ENCODE data around the gene VANGL2.

The VANGL2 gene

DNA sequence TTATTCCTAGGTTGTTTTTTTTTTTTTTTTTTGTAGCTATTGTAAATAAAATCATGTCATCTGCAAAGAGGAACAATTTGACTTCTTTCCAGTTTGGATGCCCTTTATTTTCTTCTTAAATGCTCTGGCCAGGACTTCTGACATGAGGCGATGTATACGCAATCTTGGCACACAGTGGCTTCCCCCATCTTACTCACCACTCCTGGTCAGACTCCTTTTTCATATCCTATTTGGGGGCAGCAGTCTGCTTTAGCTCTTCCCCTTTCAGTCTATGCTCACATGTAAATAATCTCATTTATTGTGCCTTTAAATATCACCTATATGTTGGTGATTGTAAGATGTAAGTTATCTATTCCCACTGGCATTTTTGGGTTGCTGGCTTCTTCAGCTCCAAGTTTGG, 66.6 kb downstream of the VANGL2 start:
- Histone ChIP-seq H3K27me3 (ENCODE audit: insufficient read depth, poor library complexity, severe bottlenecking) (no peaks in the 10 kb centered on the region), H3K4me3 (replicated peaks; ENCODE audit: insufficient read depth, low read length) (no peak overlapping the region), H3K27ac (replicated peaks) (no peak overlapping the region)
- TF ChIP-seq SPI1 (IDR thresholded peaks at IDR 0.05; ENCODE audit: borderline replicate concordance, low read depth) (no peak), GABPA (IDR thresholded peaks at IDR 0.05; ENCODE audit: low read depth) (no peak), POLR2AphosphoS5 (IDR thresholded peaks at IDR 0.05; ENCODE audit: low read depth) (no peak)
- TF ChIP-seq, protein P1, sequence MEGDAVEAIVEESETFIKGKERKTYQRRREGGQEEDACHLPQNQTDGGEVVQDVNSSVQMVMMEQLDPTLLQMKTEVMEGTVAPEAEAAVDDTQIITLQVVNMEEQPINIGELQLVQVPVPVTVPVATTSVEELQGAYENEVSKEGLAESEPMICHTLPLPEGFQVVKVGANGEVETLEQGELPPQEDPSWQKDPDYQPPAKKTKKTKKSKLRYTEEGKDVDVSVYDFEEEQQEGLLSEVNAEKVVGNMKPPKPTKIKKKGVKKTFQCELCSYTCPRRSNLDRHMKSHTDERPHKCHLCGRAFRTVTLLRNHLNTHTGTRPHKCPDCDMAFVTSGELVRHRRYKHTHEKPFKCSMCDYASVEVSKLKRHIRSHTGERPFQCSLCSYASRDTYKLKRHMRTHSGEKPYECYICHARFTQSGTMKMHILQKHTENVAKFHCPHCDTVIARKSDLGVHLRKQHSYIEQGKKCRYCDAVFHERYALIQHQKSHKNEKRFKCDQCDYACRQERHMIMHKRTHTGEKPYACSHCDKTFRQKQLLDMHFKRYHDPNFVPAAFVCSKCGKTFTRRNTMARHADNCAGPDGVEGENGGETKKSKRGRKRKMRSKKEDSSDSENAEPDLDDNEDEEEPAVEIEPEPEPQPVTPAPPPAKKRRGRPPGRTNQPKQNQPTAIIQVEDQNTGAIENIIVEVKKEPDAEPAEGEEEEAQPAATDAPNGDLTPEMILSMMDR (IDR thresholded peaks at IDR 0.05; ENCODE audit: insufficient read depth, low read length) = no peak
- no peak for DNase-seq (ENCODE audit: low read depth in 1 of 2, low spot score in 1 of 2)

DNA sequence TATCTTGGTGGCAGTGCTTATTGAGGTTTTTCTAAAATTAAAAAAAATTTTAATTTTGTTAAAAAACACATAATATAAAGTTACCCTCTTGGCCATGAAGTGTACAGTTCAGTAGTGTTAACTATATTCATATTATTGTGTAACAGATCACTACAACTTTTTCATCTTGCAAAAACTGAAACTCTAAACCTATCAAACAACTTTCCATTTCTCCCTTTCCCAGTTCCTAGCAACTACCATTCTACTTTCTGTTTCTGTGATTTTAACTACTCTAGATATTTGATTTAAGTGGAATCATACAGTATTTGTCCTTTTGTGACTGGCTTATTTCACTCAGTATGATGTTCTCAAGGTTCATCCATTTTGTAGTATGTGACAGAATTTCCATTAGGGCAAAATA, 67.2 kb downstream of the VANGL2 start:
- no peak for DNase-seq (ENCODE audit: low read depth in 1 of 2, low spot score in 1 of 2)
- H3K4me3 ChIP-seq (replicated peaks; ENCODE audit: insufficient read depth, low read length) = no peak overlapping the region
- H3K27me3 ChIP-seq (ENCODE audit: insufficient read depth, poor library complexity, severe bottlenecking) = no peaks in the 10 kb centered on the region
- no peak for TF ChIP-seq POLR2AphosphoS5 (IDR thresholded peaks at IDR 0.05; ENCODE audit: low read depth)
- TF ChIP-seq, protein P2, sequence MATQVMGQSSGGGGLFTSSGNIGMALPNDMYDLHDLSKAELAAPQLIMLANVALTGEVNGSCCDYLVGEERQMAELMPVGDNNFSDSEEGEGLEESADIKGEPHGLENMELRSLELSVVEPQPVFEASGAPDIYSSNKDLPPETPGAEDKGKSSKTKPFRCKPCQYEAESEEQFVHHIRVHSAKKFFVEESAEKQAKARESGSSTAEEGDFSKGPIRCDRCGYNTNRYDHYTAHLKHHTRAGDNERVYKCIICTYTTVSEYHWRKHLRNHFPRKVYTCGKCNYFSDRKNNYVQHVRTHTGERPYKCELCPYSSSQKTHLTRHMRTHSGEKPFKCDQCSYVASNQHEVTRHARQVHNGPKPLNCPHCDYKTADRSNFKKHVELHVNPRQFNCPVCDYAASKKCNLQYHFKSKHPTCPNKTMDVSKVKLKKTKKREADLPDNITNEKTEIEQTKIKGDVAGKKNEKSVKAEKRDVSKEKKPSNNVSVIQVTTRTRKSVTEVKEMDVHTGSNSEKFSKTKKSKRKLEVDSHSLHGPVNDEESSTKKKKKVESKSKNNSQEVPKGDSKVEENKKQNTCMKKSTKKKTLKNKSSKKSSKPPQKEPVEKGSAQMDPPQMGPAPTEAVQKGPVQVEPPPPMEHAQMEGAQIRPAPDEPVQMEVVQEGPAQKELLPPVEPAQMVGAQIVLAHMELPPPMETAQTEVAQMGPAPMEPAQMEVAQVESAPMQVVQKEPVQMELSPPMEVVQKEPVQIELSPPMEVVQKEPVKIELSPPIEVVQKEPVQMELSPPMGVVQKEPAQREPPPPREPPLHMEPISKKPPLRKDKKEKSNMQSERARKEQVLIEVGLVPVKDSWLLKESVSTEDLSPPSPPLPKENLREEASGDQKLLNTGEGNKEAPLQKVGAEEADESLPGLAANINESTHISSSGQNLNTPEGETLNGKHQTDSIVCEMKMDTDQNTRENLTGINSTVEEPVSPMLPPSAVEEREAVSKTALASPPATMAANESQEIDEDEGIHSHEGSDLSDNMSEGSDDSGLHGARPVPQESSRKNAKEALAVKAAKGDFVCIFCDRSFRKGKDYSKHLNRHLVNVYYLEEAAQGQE (IDR thresholded peaks at IDR 0.05; ENCODE audit: insufficient replicate concordance, low read depth) = no peak
- TF ChIP-seq GABPA (IDR thresholded peaks at IDR 0.05; ENCODE audit: low read depth) = no peak
- TF ChIP-seq SPI1 (IDR thresholded peaks at IDR 0.05; ENCODE audit: borderline replicate concordance, low read depth) = no peak
- TF ChIP-seq, protein P1 (IDR thresholded peaks at IDR 0.05; ENCODE audit: insufficient read depth, low read length) = no peak
- H3K27ac ChIP-seq (replicated peaks) = no peak overlapping the region

DNA sequence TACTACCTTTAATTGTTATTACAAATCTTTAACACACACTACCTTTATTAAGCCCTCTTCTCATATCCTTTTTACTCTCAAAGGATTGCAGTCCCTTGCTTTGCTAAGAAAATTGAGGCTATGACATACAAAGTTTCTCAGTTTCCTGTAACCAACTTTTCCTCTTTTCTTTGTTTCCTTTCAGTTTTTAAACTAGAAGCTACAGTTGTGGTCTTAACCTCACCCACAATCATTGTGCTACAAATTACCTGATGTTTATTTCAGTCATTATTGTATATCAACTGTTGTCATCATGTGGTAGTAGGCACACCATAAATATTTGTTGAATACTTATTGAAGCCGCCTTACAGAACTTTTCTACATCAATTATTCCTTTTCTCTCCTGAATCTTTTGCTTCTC, 70.9 kb downstream of the VANGL2 start:
- DNase-seq (ENCODE audit: low read depth in 1 of 2, low spot score in 1 of 2) = no peak
- H3K27ac ChIP-seq (replicated peaks) = no peak overlapping the region
- TF ChIP-seq, protein P2 (IDR thresholded peaks at IDR 0.05; ENCODE audit: insufficient replicate concordance, low read depth) = no peak
- TF ChIP-seq POLR2AphosphoS5 (IDR thresholded peaks at IDR 0.05; ENCODE audit: low read depth) = no peak
- no peak for TF ChIP-seq SPI1 (IDR thresholded peaks at IDR 0.05; ENCODE audit: borderline replicate concordance, low read depth)
- TF ChIP-seq, protein P1 (IDR thresholded peaks at IDR 0.05; ENCODE audit: insufficient read depth, low read length) = no peak
- no peak for TF ChIP-seq GABPA (IDR thresholded peaks at IDR 0.05; ENCODE audit: low read depth)
- no peak overlapping the region for H3K4me3 ChIP-seq (replicated peaks; ENCODE audit: insufficient read depth, low read length)
- H3K27me3 ChIP-seq (ENCODE audit: insufficient read depth, poor library complexity, severe bottlenecking) = no peaks in the 10 kb centered on the region

DNA sequence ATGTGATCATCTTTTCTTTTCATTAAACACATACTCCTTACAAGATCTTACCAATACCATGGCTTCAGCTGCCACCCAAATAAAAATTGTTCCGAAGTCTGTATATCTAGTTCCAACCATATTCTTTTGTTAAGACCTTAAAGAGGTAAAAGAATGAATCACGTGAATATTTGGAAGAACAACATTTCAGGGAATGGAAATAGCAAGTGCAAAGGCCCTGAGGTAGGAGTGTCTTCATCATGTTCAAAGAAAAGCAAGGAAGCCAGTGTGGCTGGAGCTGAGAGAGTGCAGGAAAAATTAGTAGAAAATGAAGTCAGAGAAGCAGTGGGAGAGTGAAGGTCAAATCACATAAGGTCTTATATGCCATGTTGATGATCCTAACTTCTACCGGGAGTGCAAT, 71.7 kb downstream of the VANGL2 start:
- TF ChIP-seq, protein P1 (IDR thresholded peaks at IDR 0.05; ENCODE audit: insufficient read depth, low read length) = no peak
- TF ChIP-seq POLR2AphosphoS5 (IDR thresholded peaks at IDR 0.05; ENCODE audit: low read depth) (no peak), GABPA (IDR thresholded peaks at IDR 0.05; ENCODE audit: low read depth) (no peak), SPI1 (IDR thresholded peaks at IDR 0.05; ENCODE audit: borderline replicate concordance, low read depth) (no peak)
- TF ChIP-seq, protein P2 (IDR thresholded peaks at IDR 0.05; ENCODE audit: insufficient replicate concordance, low read depth) = no peak
- H3K4me3 ChIP-seq (replicated peaks; ENCODE audit: insufficient read depth, low read length) = no peak overlapping the region
- H3K27ac ChIP-seq (replicated peaks) = no peak overlapping the region
- no peaks in the 10 kb centered on the region for H3K27me3 ChIP-seq (ENCODE audit: insufficient read depth, poor library complexity, severe bottlenecking)
- no peak for DNase-seq (ENCODE audit: low read depth in 1 of 2, low spot score in 1 of 2)

Measured in HL-60 (cell line).